Gastrocnemius medialis (tissue), 4 donors: Measurements from ENCODE around the gene NUDT6.

Source experiments
- CTCF ChIP-seq, 5 experiments: fragments of 450-650 bp in 3 of 5; fragments of 200-600 bp in 2 of 5; sonication (generic) in 2 of 5; IDR thresholded peaks in 4 of 5; conservative IDR thresholded peaks in 1 of 5; 1 replicate in 4 of 5; 2 replicates in 1 of 5; pipeline ENCODE4 v1.5.1; 2016 to 2019; ENCODE audit warnings: antibody characterized with exemption in 5 of 5, mild to moderate bottlenecking in 3 of 5, moderate library complexity in 3 of 5
- POLR2A ChIP-seq, 2 donors: fragments of 450-650 bp; IDR thresholded peaks; one replicate each; pipeline ENCODE4 v1.6.1; 2017; ENCODE audit warnings: antibody characterized with exemption in 2 of 2, mild to moderate bottlenecking in 2 of 2, moderate library complexity in 2 of 2

GRCh38 chr4:122968227-122968812 lies 45.9 kb upstream of the NUDT6 start:
- no peak for TF ChIP-seq CTCF (IDR thresholded peaks at IDR 0.05 in 4 of 5, conservative IDR thresholded peaks at IDR 0.05 in 1 of 5)
- TF ChIP-seq POLR2A (IDR thresholded peaks at IDR 0.05), result no peak
